Panc1 (cell line): ENCODE data around the gene JCHAIN. TPM values are rescaled to one million over a fixed set of nuclear protein-coding genes. Genes with fewer than 3 reads are reported as not detected.

Experiments used
- ATAC-seq: fragments of 200-7000 bp; cut with Tn5 transposase; 2 replicates; pipeline ENCODE4 v1.9.1; 2020; ENCODE audit warnings: mild to moderate bottlenecking, moderate library complexity
- BruUV-seq: library from RNA; stranded (reverse); fragments of 400-500 nt; replicated peaks from 2 replicates; lab custom pipeline; 2021; lab: Mats Ljungman, UMichigan
- CTCF ChIA-PET: fragments of 300-600 bp; sonication (Branson Sonifier 250); formaldehyde crosslinking; loops from one replicate; lab custom pipeline; 2022; ENCODE audit warnings: antibody characterized with exemption; lab: Charles Lee
- POLR2A ChIA-PET: fragments of 300-600 bp; sonication (Branson Sonifier 250); formaldehyde crosslinking; loops from one replicate; lab custom pipeline; 2022; ENCODE audit warnings: antibody characterized with exemption; lab: Charles Lee
- DNase-seq: peaks from one replicate; pipeline ENCODE4 v3.0.0-alpha.2; 2010; ENCODE audit warnings: low read depth, low spot score
- H3K27ac ChIP-seq: 2 replicates; pipeline ENCODE4 v1.5.1; 2011; ENCODE audit warnings: mild to moderate bottlenecking, low read length, inconsistent platforms
- H3K27me3 ChIP-seq: fragments of 200-500 bp; sonication (Bioruptor generic); 2 replicates; pipeline ENCODE4 v1.6.0; 2014; ENCODE audit warnings: low read length, inconsistent platforms; ENCODE audit not compliant: control insufficient read depth, insufficient read depth
- H3K36me3 ChIP-seq: fragments of 200-500 bp; sonication (Bioruptor generic); 2 replicates; pipeline ENCODE4 v1.5.1; 2014; ENCODE audit warnings: inconsistent platforms, mild to moderate bottlenecking, low read length, moderate library complexity; ENCODE audit not compliant: control insufficient read depth, insufficient read depth
- H3K4me1 ChIP-seq: 2 replicates; pipeline ENCODE4 v1.5.1; 2011; ENCODE audit warnings: inconsistent platforms, mild to moderate bottlenecking, low read length, moderate library complexity; ENCODE audit not compliant: control insufficient read depth, insufficient read depth
- H3K4me3 ChIP-seq, 2 experiments: 2 replicates each; pipeline ENCODE4 v1.5.1; 2011 to 2012; ENCODE audit warnings: low read depth in 2 of 2, low read length in 2 of 2, mild to moderate bottlenecking in 2 of 2, inconsistent platforms in 1 of 2, moderate library complexity in 1 of 2
- H3K9me3 ChIP-seq: fragments of 200-500 bp; sonication (Bioruptor generic); 2 replicates; pipeline ENCODE4 v1.5.1; 2014; ENCODE audit warnings: low read depth, mild to moderate bottlenecking, inconsistent platforms, low read length, moderate library complexity; ENCODE audit not compliant: control insufficient read depth, insufficient read depth
- CTCF ChIP-seq: fragments of 450-650 bp; IDR thresholded peaks from 2 replicates; pipeline ENCODE4 v1.5.1; 2017; ENCODE audit warnings: mild to moderate bottlenecking
- POLR2AphosphoS5 ChIP-seq: IDR thresholded peaks from 2 replicates; pipeline ENCODE4 v1.6.1; 2012; ENCODE audit warnings: mild to moderate bottlenecking, low read depth, low read length, moderate library complexity
- REST ChIP-seq, 2 experiments: IDR thresholded peaks; 2 replicates each; pipeline ENCODE4 v1.6.1; 2011 to 2012; ENCODE audit warnings: low read depth in 2 of 2, control low read depth in 1 of 2, low read length in 1 of 2, mild to moderate bottlenecking in 1 of 2, moderate library complexity in 1 of 2; ENCODE audit not compliant: insufficient read depth in 1 of 2
- SIN3A ChIP-seq: IDR thresholded peaks from 2 replicates; pipeline ENCODE4 v1.6.1; 2012; ENCODE audit warnings: low read depth, mild to moderate bottlenecking, low read length, moderate library complexity, borderline replicate concordance; ENCODE audit not compliant: insufficient read depth
- TCF7L2 ChIP-seq: IDR thresholded peaks from 2 replicates; pipeline ENCODE4 v1.6.1; 2011; ENCODE audit warnings: mild to moderate bottlenecking, low read depth, low read length, inconsistent platforms
- in situ Hi-C: cut with HindIII; loops from 2 replicates; pipeline ENCODE4 v1.10.0; 2016; ENCODE audit warnings: low sequenced_read_pairs, low pct_unique_long_range_greater_than_20kb
- intact Hi-C: fragments of 100-400 bp; cut with micrococcal nuclease; formaldehyde crosslinking; loops from one replicate; pipeline ENCODE4 v1.10.0; 2022; ENCODE audit not compliant: unreplicated experiment
- total RNA-seq: library from RNA; stranded (reverse); gene quantifications from one replicate; pipeline ENCODE4 v1.2.1, GENCODE V29; 2021; ENCODE audit not compliant: unreplicated experiment

JCHAIN gene
- total RNA-seq, 1 experiment from 2014 or later, result 0.36 TPM

- intact Hi-C loops (no loop called here), in situ Hi-C loops (no loop called here)
- Histone ChIP-seq H3K9me3 (no peaks in the 10 kb centered on the region), H3K27me3 (no peaks in the 10 kb centered on the region), H3K27ac (no peak overlapping the region), H3K4me3 (no peak overlapping the region), H3K36me3 (no peaks in the 10 kb centered on the region), H3K4me1 (no peaks in the 10 kb centered on the region)
- no TSS peak for BruUV-seq
- CTCF ChIA-PET, result no interaction called here
- DNase-seq (no peak), ATAC-seq (no peak)
- TF ChIP-seq POLR2AphosphoS5, result no peak
- no peak for TF ChIP-seq TCF7L2
- no peak for TF ChIP-seq SIN3A
- no peak for TF ChIP-seq CTCF
- TF ChIP-seq REST (IDR thresholded peaks at IDR 0.05; ENCODE audit: insufficient read depth in 1 of 2, low read depth in 2 of 2, low read length in 1 of 2), result no peak
- POLR2A ChIA-PET, result no interaction called here
These were observed 26.1 kb downstream of the JCHAIN start for GRCh38 chr4:70640192-70640591.

GRCh38 chr4:70637239-70637913 lies 28.9 kb downstream of the JCHAIN start:
- TF ChIP-seq SIN3A (no peak), REST (IDR thresholded peaks at IDR 0.05; ENCODE audit: insufficient read depth in 1 of 2, low read depth in 2 of 2, low read length in 1 of 2) (no peak), POLR2AphosphoS5 (no peak)
- no peak overlapping the region for H3K27ac ChIP-seq
- H3K9me3 ChIP-seq, result no peaks in the 10 kb centered on the region
- BruUV-seq, result no TSS peak
- in situ Hi-C loops (no loop called here), intact Hi-C loops (no loop called here)
- ATAC-seq (no peak), DNase-seq (no peak)
- H3K27me3 ChIP-seq, result no peaks in the 10 kb centered on the region
- CTCF ChIA-PET, result interaction anchor here (0.7 kb wide), 1 partner anchor 186 kb away, joined by 11 read pairs; no protein-coding TSS in a partner anchor
- POLR2A ChIA-PET, result no interaction called here
- H3K4me3 ChIP-seq, result no peak overlapping the region
- no peaks in the 10 kb centered on the region for H3K36me3 ChIP-seq
- no peaks in the 10 kb centered on the region for H3K4me1 ChIP-seq
